ENCODE results near the gene CTXND1. TPM values are rescaled to one million over a fixed set of nuclear protein-coding genes. Genes with fewer than 3 reads are reported as not detected.

Gene CTXND1
- total RNA-seq, 3 donors from 2014 or later = 0.03 TPM; not detected in 2

GRCh38 chr15:80242132-80242769 is 9.8 kb downstream of the CTXND1 start:
- no peaks in the 10 kb centered on the region for H3K4me1 Mint-ChIP-seq (ENCODE audit: low read depth)
- H3K36me3 Mint-ChIP-seq (ENCODE audit: insufficient read depth) = no peaks in the 10 kb centered on the region
- H3K27me3 Mint-ChIP-seq (ENCODE audit: low read depth) = peaks cover 54% of the 10 kb centered on the region
- H3K4me3 Mint-ChIP-seq = no peak overlapping the region
- H3K9me3 Mint-ChIP-seq = no peaks in the 10 kb centered on the region
- DNase-seq = no peak
- no peak for ATAC-seq

GRCh38 chr15:80241508-80241907 is 10.5 kb downstream of the CTXND1 start:
- no peak for DNase-seq
- Mint-ChIP-seq H3K27me3 (ENCODE audit: low read depth) (peaks cover 47% of the 10 kb centered on the region), H3K4me3 (no peak overlapping the region), H3K4me1 (ENCODE audit: low read depth) (no peaks in the 10 kb centered on the region), H3K36me3 (ENCODE audit: insufficient read depth) (no peaks in the 10 kb centered on the region), H3K9me3 (no peaks in the 10 kb centered on the region)
- no peak for ATAC-seq

GRCh38 chr15:80240276-80240675 is 11.7 kb downstream of the CTXND1 start:
- H3K27me3 Mint-ChIP-seq (ENCODE audit: low read depth) = peaks cover 42% of the 10 kb centered on the region
- DNase-seq (no peak), ATAC-seq (no peak)
- no peaks in the 10 kb centered on the region for H3K36me3 Mint-ChIP-seq (ENCODE audit: insufficient read depth)
- H3K4me3 Mint-ChIP-seq = no peak overlapping the region
- H3K9me3 Mint-ChIP-seq = no peaks in the 10 kb centered on the region
- no peaks in the 10 kb centered on the region for H3K4me1 Mint-ChIP-seq (ENCODE audit: low read depth)

- no peaks in the 10 kb centered on the region for H3K36me3 Mint-ChIP-seq (ENCODE audit: insufficient read depth)
- DNase-seq (peak; percentile 18), ATAC-seq (peak in 1 of 2 donors; percentile 38)
- no peak overlapping the region for H3K4me3 Mint-ChIP-seq
- H3K9me3 Mint-ChIP-seq = no peaks in the 10 kb centered on the region
- H3K27me3 Mint-ChIP-seq (ENCODE audit: low read depth) = peaks cover 33% of the 10 kb centered on the region
- no peaks in the 10 kb centered on the region for H3K4me1 Mint-ChIP-seq (ENCODE audit: low read depth)
Observed at GRCh38 chr15:80234883-80235282, 17.1 kb downstream of the CTXND1 start.

GRCh38 chr15:80233581-80233980 is 18.4 kb downstream of the CTXND1 start:
- peaks cover 32% of the 10 kb centered on the region for H3K27me3 Mint-ChIP-seq (ENCODE audit: low read depth)
- DNase-seq = no peak
- H3K4me3 Mint-ChIP-seq = no peak overlapping the region
- no peaks in the 10 kb centered on the region for H3K4me1 Mint-ChIP-seq (ENCODE audit: low read depth)
- H3K36me3 Mint-ChIP-seq (ENCODE audit: insufficient read depth) = no peaks in the 10 kb centered on the region
- no peak for ATAC-seq
- no peaks in the 10 kb centered on the region for H3K9me3 Mint-ChIP-seq

- ATAC-seq = no peak
- Mint-ChIP-seq H3K27me3 (ENCODE audit: low read depth) (peaks cover 45% of the 10 kb centered on the region), H3K4me1 (ENCODE audit: low read depth) (no peaks in the 10 kb centered on the region), H3K4me3 (no peak overlapping the region), H3K36me3 (ENCODE audit: insufficient read depth) (no peaks in the 10 kb centered on the region), H3K9me3 (no peaks in the 10 kb centered on the region)
- DNase-seq = no peak
Observed at GRCh38 chr15:80231371-80231770, 20.6 kb downstream of the CTXND1 start.

- DNase-seq (no peak), ATAC-seq (no peak)
- H3K9me3 Mint-ChIP-seq = no peaks in the 10 kb centered on the region
- H3K36me3 Mint-ChIP-seq (ENCODE audit: insufficient read depth) = no peaks in the 10 kb centered on the region
- no peak overlapping the region for H3K4me3 Mint-ChIP-seq
- peaks cover 46% of the 10 kb centered on the region for H3K27me3 Mint-ChIP-seq (ENCODE audit: low read depth)
- no peaks in the 10 kb centered on the region for H3K4me1 Mint-ChIP-seq (ENCODE audit: low read depth)
Observed at GRCh38 chr15:80228959-80229610, 22.9 kb downstream of the CTXND1 start.

GRCh38 chr15:80219955-80220354 is 32.1 kb downstream of the CTXND1 start:
- ATAC-seq (no peak), DNase-seq (no peak)
- Mint-ChIP-seq H3K36me3 (ENCODE audit: insufficient read depth) (no peaks in the 10 kb centered on the region), H3K4me1 (ENCODE audit: low read depth) (no peaks in the 10 kb centered on the region), H3K9me3 (no peaks in the 10 kb centered on the region), H3K4me3 (no peak overlapping the region), H3K27me3 (ENCODE audit: low read depth) (peaks cover 3% of the 10 kb centered on the region)

- H3K36me3 Mint-ChIP-seq (ENCODE audit: insufficient read depth) = no peaks in the 10 kb centered on the region
- H3K4me3 Mint-ChIP-seq = no peak overlapping the region
- DNase-seq (no peak), ATAC-seq (no peak)
- peaks cover 9% of the 10 kb centered on the region for H3K27me3 Mint-ChIP-seq (ENCODE audit: low read depth)
- no peaks in the 10 kb centered on the region for H3K9me3 Mint-ChIP-seq
- no peaks in the 10 kb centered on the region for H3K4me1 Mint-ChIP-seq (ENCODE audit: low read depth)
Observed at GRCh38 chr15:80217327-80217900, 34.6 kb downstream of the CTXND1 start.

- no peak for DNase-seq
- Mint-ChIP-seq H3K9me3 (no peaks in the 10 kb centered on the region), H3K4me1 (ENCODE audit: low read depth) (no peaks in the 10 kb centered on the region), H3K27me3 (ENCODE audit: low read depth) (peaks cover 11% of the 10 kb centered on the region), H3K4me3 (no peak overlapping the region), H3K36me3 (ENCODE audit: insufficient read depth) (no peaks in the 10 kb centered on the region)
- no peak for ATAC-seq
Observed at GRCh38 chr15:80216911-80217310, 35.1 kb downstream of the CTXND1 start.

- DNase-seq = no peak
- no peaks in the 10 kb centered on the region for H3K4me1 Mint-ChIP-seq (ENCODE audit: low read depth)
- no peaks in the 10 kb centered on the region for H3K36me3 Mint-ChIP-seq (ENCODE audit: insufficient read depth)
- no peak overlapping the region for H3K4me3 Mint-ChIP-seq
- no peak for ATAC-seq
- H3K27me3 Mint-ChIP-seq (ENCODE audit: low read depth) = peaks cover 11% of the 10 kb centered on the region
- no peaks in the 10 kb centered on the region for H3K9me3 Mint-ChIP-seq
Observed at GRCh38 chr15:80216141-80216540, 35.9 kb downstream of the CTXND1 start.

- no peak for ATAC-seq
- Mint-ChIP-seq H3K4me3 (no peak overlapping the region), H3K9me3 (no peaks in the 10 kb centered on the region), H3K36me3 (ENCODE audit: insufficient read depth) (no peaks in the 10 kb centered on the region), H3K4me1 (ENCODE audit: low read depth) (no peaks in the 10 kb centered on the region), H3K27me3 (ENCODE audit: low read depth) (peaks cover 11% of the 10 kb centered on the region)
- no peak for DNase-seq
Observed at GRCh38 chr15:80214910-80215309, 37.1 kb downstream of the CTXND1 start.

- no peaks in the 10 kb centered on the region for H3K9me3 Mint-ChIP-seq
- H3K4me3 Mint-ChIP-seq = no peak overlapping the region
- DNase-seq (no peak), ATAC-seq (no peak)
- no peaks in the 10 kb centered on the region for H3K36me3 Mint-ChIP-seq (ENCODE audit: insufficient read depth)
- H3K4me1 Mint-ChIP-seq (ENCODE audit: low read depth) = no peaks in the 10 kb centered on the region
- peaks cover 22% of the 10 kb centered on the region for H3K27me3 Mint-ChIP-seq (ENCODE audit: low read depth)
Observed at GRCh38 chr15:80211976-80212375, 40.0 kb downstream of the CTXND1 start.

- Mint-ChIP-seq H3K4me3 (no peak overlapping the region), H3K27me3 (ENCODE audit: low read depth) (peaks cover 22% of the 10 kb centered on the region), H3K9me3 (no peaks in the 10 kb centered on the region), H3K36me3 (ENCODE audit: insufficient read depth) (no peaks in the 10 kb centered on the region), H3K4me1 (ENCODE audit: low read depth) (no peaks in the 10 kb centered on the region)
- DNase-seq (no peak), ATAC-seq (no peak)
Observed at GRCh38 chr15:80210611-80211573, 41.1 kb downstream of the CTXND1 start.
